IMR-90 (cell line): ENCODE results near the gene MFSD2A. TPM values are rescaled to one million over a fixed set of nuclear protein-coding genes. Genes with fewer than 3 reads are reported as not detected.

ENCODE experiments used
- ATAC-seq: fragments of 200-7000 bp; cut with Tn5 transposase; 2 replicates; pipeline ENCODE4 v1.9.1; 2020; ENCODE audit warnings: low read depth, mild to moderate bottlenecking, moderate library complexity
- BruUV-seq: library from RNA; stranded (reverse); fragments of 400-500 nt; replicated peaks from 2 replicates; lab custom pipeline; 2021; lab: Mats Ljungman, UMichigan
- CTCF ChIA-PET: fragments of 300-600 bp; formaldehyde crosslinking; extraction: SDS; loops from one replicate; lab custom pipeline; 2021; ENCODE audit warnings: antibody characterized with exemption; lab: Yijun Ruan, JAX
- POLR2A ChIA-PET: fragments of 300-600 bp; sonication (Branson Sonifier 250); formaldehyde crosslinking; loops from one replicate; lab custom pipeline; 2022; ENCODE audit warnings: antibody characterized with exemption; ENCODE audit not compliant: unreplicated experiment; lab: Charles Lee
- DNase-seq: peaks from one replicate; pipeline ENCODE4 v3.0.0; 2013
- H2AFZ ChIP-seq: replicated peaks from 2 replicates; pipeline ENCODE3; 2013; ENCODE audit warnings: low read length, mild to moderate bottlenecking; ENCODE audit not compliant: poor library complexity
- H2AK5ac ChIP-seq: 2 replicates; pipeline ENCODE4 v1.6.1; 2013; ENCODE audit warnings: low read depth, low read length, inconsistent platforms
- H2AK9ac ChIP-seq: replicated peaks from 2 replicates; pipeline ENCODE3; 2013; ENCODE audit warnings: mild to moderate bottlenecking, low read depth, low read length, moderate library complexity; ENCODE audit not compliant: poor library complexity
- H2BK120ac ChIP-seq: 2 replicates; pipeline ENCODE4 v1.6.1; 2013; ENCODE audit warnings: low read depth, low read length, inconsistent platforms
- H2BK15ac ChIP-seq: 3 replicates; pipeline ENCODE4 v1.6.1; 2013; ENCODE audit warnings: low read depth, low read length, inconsistent platforms
- H2BK20ac ChIP-seq: 2 replicates; pipeline ENCODE4 v1.6.1; 2013; ENCODE audit warnings: low read depth, mild to moderate bottlenecking, inconsistent platforms, low read length, moderate library complexity
- H2BK5ac ChIP-seq: 2 replicates; pipeline ENCODE4 v1.6.1; 2013; ENCODE audit warnings: mild to moderate bottlenecking, low read depth, low read length, inconsistent platforms; ENCODE audit not compliant: poor library complexity, severe bottlenecking
- H3K14ac ChIP-seq: replicated peaks from 2 replicates; pipeline ENCODE4 v1.6.1; 2013; ENCODE audit warnings: low read depth, low read length, inconsistent platforms
- H3K18ac ChIP-seq: 2 replicates; pipeline ENCODE4 v1.6.1; 2013; ENCODE audit warnings: low read depth, low read length, control low read depth
- H3K23ac ChIP-seq: 2 replicates; pipeline ENCODE4 v1.6.1; 2013; ENCODE audit warnings: low read depth, low read length, inconsistent platforms
- H3K27ac ChIP-seq: 2 replicates; pipeline ENCODE4 v1.5.1; 2013; ENCODE audit warnings: mild to moderate bottlenecking, control low read depth, low read length; ENCODE audit not compliant: insufficient read depth
- H3K27me3 ChIP-seq: 2 replicates; pipeline ENCODE4 v1.6.1; 2013; ENCODE audit warnings: low read length; ENCODE audit not compliant: control insufficient read depth, insufficient read depth
- H3K36me3 ChIP-seq: 2 replicates; pipeline ENCODE4 v1.6.1; 2013; ENCODE audit warnings: low read length, mixed read lengths; ENCODE audit not compliant: control insufficient read depth, insufficient read depth
- H3K4ac ChIP-seq: 2 replicates; pipeline ENCODE4 v1.6.1; 2013; ENCODE audit warnings: low read depth, low read length, inconsistent platforms
- H3K4me1 ChIP-seq: 2 replicates; pipeline ENCODE4 v1.6.1; 2013; ENCODE audit warnings: low read length, mixed read lengths; ENCODE audit not compliant: control insufficient read depth, insufficient read depth
- H3K4me2 ChIP-seq: 2 replicates; pipeline ENCODE4 v1.6.1; 2013; ENCODE audit warnings: low read depth, mild to moderate bottlenecking, control low read depth, low read length, moderate library complexity
- H3K4me3 ChIP-seq: 2 replicates; pipeline ENCODE4 v1.5.1; 2013; ENCODE audit warnings: low read depth, mild to moderate bottlenecking, control low read depth, low read length, moderate library complexity; ENCODE audit not compliant: insufficient read depth
- H3K56ac ChIP-seq: 2 replicates; pipeline ENCODE4 v1.6.1; 2013; ENCODE audit warnings: low read length, inconsistent platforms; ENCODE audit not compliant: insufficient read depth; ENCODE audit errors: extremely low read depth
- H3K79me1 ChIP-seq, 2 experiments: 2 replicates each; pipeline ENCODE4 v1.6.1; 2013; ENCODE audit warnings: low read length in 2 of 2, inconsistent platforms in 1 of 2, low read depth in 1 of 2
- H3K9ac ChIP-seq: 2 replicates; pipeline ENCODE4 v1.6.1; 2013; ENCODE audit warnings: low read depth, low read length, control low read depth
- H3K9me1 ChIP-seq: 2 replicates; pipeline ENCODE4 v1.6.1; 2013; ENCODE audit warnings: low read length, inconsistent platforms; ENCODE audit not compliant: insufficient read depth
- H3K9me3 ChIP-seq: 2 replicates; pipeline ENCODE4 v1.6.1; 2013; ENCODE audit warnings: low read length; ENCODE audit not compliant: control insufficient read depth, insufficient read depth
- H4K20me1 ChIP-seq: 2 replicates; pipeline ENCODE4 v1.6.1; 2013; ENCODE audit warnings: low read length, inconsistent platforms; ENCODE audit not compliant: insufficient read depth
- H4K5ac ChIP-seq: 2 replicates; pipeline ENCODE4 v1.6.1; 2013; ENCODE audit warnings: mild to moderate bottlenecking, low read depth, low read length, control low read depth
- H4K8ac ChIP-seq, 2 experiments: 2 replicates each; pipeline ENCODE4 v1.6.1; 2013; ENCODE audit warnings: low read depth in 2 of 2, low read length in 2 of 2, control low read depth in 1 of 2, inconsistent platforms in 1 of 2
- H4K91ac ChIP-seq: 2 replicates; pipeline ENCODE4 v1.6.1; 2013; ENCODE audit warnings: low read depth, low read length, inconsistent platforms; ENCODE audit not compliant: insufficient read depth
- CEBPB ChIP-seq: IDR thresholded peaks from 2 replicates; pipeline ENCODE4 v1.6.1; 2012; ENCODE audit warnings: low read depth, low read length, improper control_type of control experiment
- CHD1 ChIP-seq: IDR thresholded peaks from 2 replicates; pipeline ENCODE4 v1.6.1; 2012; ENCODE audit warnings: low read depth, low read length, improper control_type of control experiment
- CTCF ChIP-seq: conservative IDR thresholded peaks from 2 replicates; pipeline ENCODE4 v1.5.1; 2012; ENCODE audit warnings: mild to moderate bottlenecking, low read depth, low read length, improper control_type of control experiment
- ELK1 ChIP-seq: fragments of 150-350 bp; IDR thresholded peaks from 2 replicates; pipeline ENCODE4 v1.6.1; 2016; ENCODE audit warnings: low read depth, mild to moderate bottlenecking, low read length, moderate library complexity, borderline replicate concordance
- MAFK ChIP-seq: IDR thresholded peaks from 2 replicates; pipeline ENCODE4 v1.6.1; 2012; ENCODE audit warnings: low read depth, low read length, improper control_type of control experiment
- MAZ ChIP-seq: IDR thresholded peaks from 2 replicates; pipeline ENCODE4 v1.6.1; 2012; ENCODE audit warnings: low read depth, mild to moderate bottlenecking, low read length, improper control_type of control experiment, moderate library complexity, borderline replicate concordance
- MXI1 ChIP-seq: IDR thresholded peaks from 2 replicates; pipeline ENCODE4 v1.6.1; 2012; ENCODE audit warnings: low read depth, mild to moderate bottlenecking, low read length, moderate library complexity, borderline replicate concordance
- NFE2L2 ChIP-seq: fragments of 150-350 bp; IDR thresholded peaks from 2 replicates; pipeline ENCODE4 v1.6.1; 2016; ENCODE audit warnings: low read depth, mild to moderate bottlenecking, low read length
- RCOR1 ChIP-seq: IDR thresholded peaks from 2 replicates; pipeline ENCODE4 v1.6.1; 2012; ENCODE audit warnings: mild to moderate bottlenecking, low read length, improper control_type of control experiment; ENCODE audit not compliant: insufficient replicate concordance
- SMC3 ChIP-seq: fragments of 150-350 bp; IDR thresholded peaks from 2 replicates; pipeline ENCODE4 v1.6.1; 2016; ENCODE audit warnings: low read depth, mild to moderate bottlenecking, antibody characterized with exemption, low read length, moderate library complexity
- USF2 ChIP-seq: fragments of 150-350 bp; IDR thresholded peaks from 2 replicates; pipeline ENCODE4 v1.6.1; 2017; ENCODE audit warnings: mild to moderate bottlenecking, antibody characterized with exemption, low read length, low read depth
- WGBS, 2 experiments: methylation state at CpG; one replicate each; pipeline versions ENCODE4 v1.1.5 to v1.1.7; 2013; ENCODE audit warnings: missing lambda C conversion rate in 2 of 2; ENCODE audit not compliant: insufficient read length in 1 of 2; ENCODE audit errors: extremely low coverage in 2 of 2; 5-methylcytosine and 5-hydroxymethylcytosine counted together
- dilution Hi-C: fragments of 300-500 bp; cut with HindIII; formaldehyde crosslinking; loops from one replicate; pipeline ENCODE4 v1.14.3; 2018; ENCODE audit warnings: low sequenced_read_pairs; ENCODE audit not compliant: unreplicated experiment
- in situ Hi-C: fragments of 300-500 bp; cut with MboI; formaldehyde crosslinking; loops from 3 replicates; pipeline ENCODE4 v1.14.3; 2019; ENCODE audit warnings: low sequenced_read_pairs, inconsistent platforms, mixed read lengths
- intact Hi-C: fragments of 100-400 bp; cut with micrococcal nuclease; formaldehyde crosslinking; loops from 2 replicates; pipeline ENCODE4 v1.10.0; 2022
- polyA plus RNA-seq, 3 experiments: library from polyadenylated mRNA; depleted of rRNA; stranded (reverse); fragments of >200 nt; gene quantifications; 2 replicates each; pipeline ENCODE4 v1.2.3, GENCODE V29; 2012; ENCODE audit warnings: low replicate concordance in 1 of 3
- total RNA-seq: library from RNA; depleted of rRNA; stranded (reverse); fragments of >200 nt; gene quantifications from 2 replicates; pipeline ENCODE4 v1.2.3, GENCODE V29; 2012

Gene MFSD2A
- total and polyA plus RNA-seq, 2 of the 4 experiments (the other 2 are of a cell fraction): 5.7 to 7.3 TPM

GRCh38 chr1:39940980-39941871 is 13.7 kb upstream of the MFSD2A start:
- no peaks in the 10 kb centered on the region for H4K20me1 ChIP-seq

More at GRCh38 chr1:39940980-39941871, 13.7 kb upstream of the MFSD2A start:
- Histone ChIP-seq H3K23ac (no peak overlapping the region), H3K27ac (no peak overlapping the region), H3K4ac (no peak overlapping the region), H4K8ac (no peak overlapping the region), H4K91ac (no peak overlapping the region), H3K79me1 (no peaks in the 10 kb centered on the region), H2AK5ac (no peak overlapping the region), H3K4me3 (no peak overlapping the region), H2AFZ (no peak overlapping the region), H2BK20ac (no peak overlapping the region), H3K36me3 (no peaks in the 10 kb centered on the region), H3K56ac (no peak overlapping the region), H4K5ac (no peak overlapping the region), H2BK15ac (no peak overlapping the region), H2AK9ac (no peak overlapping the region), H3K9me3 (no peaks in the 10 kb centered on the region), H2BK5ac (no peak overlapping the region), H3K9ac (no peak overlapping the region), H3K9me1 (no peaks in the 10 kb centered on the region), H3K14ac (no peak overlapping the region), H2BK120ac (no peak overlapping the region), H3K4me2 (no peak overlapping the region), H3K18ac (no peak overlapping the region), H3K4me1 (no peaks in the 10 kb centered on the region), H3K27me3 (peaks cover 29% of the 10 kb centered on the region)
- intact Hi-C loops (no loop called here), dilution Hi-C loops (no loop called here), in situ Hi-C loops (no loop called here)
- no peak for ATAC-seq
- ChIA-PET POLR2A (no interaction called here), CTCF (no interaction called here)
- no peak for DNase-seq
- TF ChIP-seq NFE2L2 (no peak), CTCF (no peak), RCOR1 (no peak), ELK1 (no peak), MXI1 (no peak), MAZ (no peak), CHD1 (no peak), SMC3 (no peak), USF2 (no peak), MAFK (no peak), CEBPB (no peak)
- 50% methylated on average over 1 of the region's 9 CpGs; no CpG with 5 or more reads in 1 of the 2 experiments for WGBS, 2 experiments
- BruUV-seq: no TSS peak
